Measurements from ENCODE around the gene SLC35F3. TPM values are rescaled to one million over a fixed set of nuclear protein-coding genes. Genes with fewer than 3 reads are reported as not detected.

SLC35F3 gene
- total RNA-seq, 6 experiments from 2014 or later, result not detected

DNA sequence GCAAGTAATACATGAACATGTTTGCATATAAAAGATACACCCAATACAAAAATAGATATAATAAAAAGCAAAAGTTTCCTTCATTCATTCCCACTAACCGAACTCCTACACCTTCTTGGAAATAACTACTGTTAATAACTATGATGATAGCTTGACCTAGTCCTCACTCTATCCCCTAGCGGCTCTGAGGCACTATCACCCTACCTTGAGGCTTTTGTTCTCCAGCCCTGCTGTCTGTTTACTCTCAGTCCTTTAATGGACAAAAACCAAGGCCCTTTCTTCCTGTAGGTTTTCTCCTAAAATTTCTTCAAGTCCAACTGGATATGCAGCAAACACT is 186.6 kb downstream of the SLC35F3 start:
- H3K27me3 ChIP-seq, result no peaks in the 10 kb centered on the region
- intact Hi-C loops (cut with DNase I), result no loop called here
- TF ChIP-seq CTCF (IDR thresholded peaks at IDR 0.05), result no peak
- TF ChIP-seq POLR2A (IDR thresholded peaks at IDR 0.05), result no peak
- H3K27ac ChIP-seq, result no peak overlapping the region
- ATAC-seq (no peak), DNase-seq (no peak)
- WGBS (ENCODE audit: insufficient coverage, low coverage, low lambda C conversion rate, missing lambda C conversion rate), result 69% methylated on average over 2 of the region's 2 CpGs
- H3K4me1 ChIP-seq, result no peaks in the 10 kb centered on the region
- no peak overlapping the region for H3K4me3 ChIP-seq
- no peaks in the 10 kb centered on the region for H3K9me3 ChIP-seq
- H3K36me3 ChIP-seq, result no peaks in the 10 kb centered on the region

DNA sequence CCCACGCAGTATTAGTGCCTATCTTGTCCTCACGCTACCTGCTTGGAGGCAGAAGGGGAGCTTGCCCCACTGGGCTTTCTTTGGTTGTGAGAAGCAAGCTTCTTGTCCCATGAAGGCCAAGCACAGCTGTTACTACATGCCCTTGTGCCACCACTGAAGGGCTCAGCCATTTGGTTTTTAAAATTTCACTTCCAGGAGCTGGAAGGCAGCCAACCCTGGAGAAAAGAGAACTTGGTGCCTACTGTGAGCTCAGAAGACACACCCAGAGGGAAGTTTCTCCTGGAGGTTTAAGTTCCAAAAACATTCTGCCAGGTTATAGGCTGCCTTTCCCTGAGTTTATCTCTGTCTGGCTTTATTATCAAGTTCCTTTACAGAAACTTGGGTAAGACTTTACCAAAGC is 187.4 kb downstream of the SLC35F3 start:
- Histone ChIP-seq H3K27me3 (no peaks in the 10 kb centered on the region), H3K4me1 (no peaks in the 10 kb centered on the region), H3K9me3 (no peaks in the 10 kb centered on the region), H3K27ac (no peak overlapping the region), H3K4me3 (no peak overlapping the region), H3K36me3 (no peaks in the 10 kb centered on the region)
- 70% methylated on average over 2 of the region's 2 CpGs for WGBS (ENCODE audit: insufficient coverage, low coverage, low lambda C conversion rate, missing lambda C conversion rate)
- ATAC-seq (no peak), DNase-seq (no peak)
- intact Hi-C loops (cut with DNase I), result no loop called here
- no peak for TF ChIP-seq CTCF (IDR thresholded peaks at IDR 0.05)
- no peak for TF ChIP-seq POLR2A (IDR thresholded peaks at IDR 0.05)

DNA sequence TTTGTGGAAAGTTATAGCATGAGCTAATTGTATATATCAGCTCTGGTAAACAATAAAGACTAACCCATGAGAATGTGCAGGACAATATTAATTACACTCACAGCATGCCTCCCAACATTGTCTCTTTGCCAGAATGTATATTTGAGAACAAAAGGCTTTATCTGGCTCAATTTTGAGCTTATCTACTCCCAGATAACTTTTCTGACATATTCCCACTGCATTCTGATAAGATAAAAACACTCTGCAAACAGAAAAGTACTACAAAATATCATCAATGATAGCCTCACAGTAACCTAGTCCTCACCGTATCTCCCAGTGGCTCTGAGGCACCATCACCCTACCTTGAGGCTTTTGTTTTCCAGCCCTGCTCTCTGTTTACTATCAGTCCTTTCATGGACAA is 188.6 kb downstream of the SLC35F3 start:
- Histone ChIP-seq H3K4me1 (no peaks in the 10 kb centered on the region), H3K27ac (no peak overlapping the region), H3K9me3 (no peaks in the 10 kb centered on the region), H3K36me3 (no peaks in the 10 kb centered on the region), H3K4me3 (no peak overlapping the region), H3K27me3 (no peaks in the 10 kb centered on the region)
- TF ChIP-seq CTCF (IDR thresholded peaks at IDR 0.05) (no peak), POLR2A (IDR thresholded peaks at IDR 0.05) (no peak)
- intact Hi-C loops (cut with DNase I), result no loop called here
- ATAC-seq (no peak), DNase-seq (no peak)
- 21% methylated on average over 1 of the region's 1 CpG for WGBS (ENCODE audit: insufficient coverage, low coverage, low lambda C conversion rate, missing lambda C conversion rate)

DNA sequence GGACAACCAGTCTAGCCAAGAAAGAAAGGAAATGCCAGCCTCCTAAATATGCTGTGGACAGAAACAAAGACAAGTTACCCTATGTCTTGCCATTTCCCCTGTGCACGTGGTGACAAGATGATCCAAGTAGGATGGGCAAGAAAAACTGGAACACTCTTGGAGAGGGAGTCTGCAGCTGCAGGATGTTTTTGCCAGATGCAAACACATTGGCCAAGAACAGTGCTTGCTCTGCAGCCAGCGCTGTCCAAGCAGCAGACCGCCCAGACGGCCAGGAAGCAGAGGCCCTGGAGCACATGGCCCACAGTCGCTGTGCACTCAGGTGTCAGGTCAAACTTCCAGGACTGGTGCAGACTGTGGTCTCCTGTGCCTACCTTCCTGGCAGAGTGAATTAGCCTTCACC is 189.3 kb downstream of the SLC35F3 start:
- no peak for TF ChIP-seq CTCF (IDR thresholded peaks at IDR 0.05)
- no peak for TF ChIP-seq POLR2A (IDR thresholded peaks at IDR 0.05)
- no peaks in the 10 kb centered on the region for H3K9me3 ChIP-seq
- no peaks in the 10 kb centered on the region for H3K36me3 ChIP-seq
- ATAC-seq (no peak), DNase-seq (no peak)
- H3K4me1 ChIP-seq, result no peaks in the 10 kb centered on the region
- intact Hi-C loops (cut with DNase I), result no loop called here
- 42% methylated on average over 1 of the region's 5 CpGs for WGBS (ENCODE audit: insufficient coverage, low coverage, low lambda C conversion rate, missing lambda C conversion rate)
- H3K27me3 ChIP-seq, result no peaks in the 10 kb centered on the region
- H3K4me3 ChIP-seq, result no peak overlapping the region
- no peak overlapping the region for H3K27ac ChIP-seq

DNA sequence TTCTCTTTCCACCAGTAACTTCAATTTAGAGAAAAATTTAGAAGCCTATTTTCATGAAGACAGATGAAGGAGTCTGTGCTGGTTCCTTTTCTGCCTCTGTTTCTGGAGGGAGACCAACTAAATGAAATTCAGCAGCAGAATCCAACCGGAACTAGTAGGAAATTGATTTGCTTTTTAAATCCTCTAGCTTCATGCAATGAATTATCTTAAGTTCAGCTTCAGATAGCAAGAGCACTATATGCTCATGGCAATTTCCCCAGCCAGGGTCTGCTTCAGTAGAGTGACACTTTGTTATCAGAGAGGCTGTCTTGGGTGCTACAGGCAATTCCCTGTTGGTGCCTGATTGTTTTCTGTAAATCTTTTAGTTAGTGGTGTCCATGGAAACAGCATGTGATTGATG is 189.7 kb downstream of the SLC35F3 start:
- H3K4me3 ChIP-seq, result no peak overlapping the region
- H3K36me3 ChIP-seq, result no peaks in the 10 kb centered on the region
- no peaks in the 10 kb centered on the region for H3K9me3 ChIP-seq
- intact Hi-C loops (cut with DNase I), result no loop called here
- no peaks in the 10 kb centered on the region for H3K27me3 ChIP-seq
- no peak for DNase-seq
- no peak overlapping the region for H3K27ac ChIP-seq
- 70% methylated on average over 1 of the region's 1 CpG for WGBS (ENCODE audit: insufficient coverage, low coverage, low lambda C conversion rate, missing lambda C conversion rate)
- TF ChIP-seq CTCF (IDR thresholded peaks at IDR 0.05) (no peak), POLR2A (IDR thresholded peaks at IDR 0.05) (no peak)
- no peaks in the 10 kb centered on the region for H3K4me1 ChIP-seq
- ATAC-seq, result no peak

Measured in right lobe of liver (tissue), 6 donors.